Measurements from ENCODE around the gene EFNB3. TPM values are rescaled to one million over a fixed set of nuclear protein-coding genes. Genes with fewer than 3 reads are reported as not detected.

The EFNB3 gene
- total RNA-seq, 2 experiments from 2014 or later: not detected

- H3K4me3 Mint-ChIP-seq: no peak overlapping the region
- H3K27me3 ChIP-seq (ENCODE audit: control insufficient read depth in 1 of 2, insufficient read depth in 2 of 2, low read length in 2 of 2): peaks cover 6 to 12% of the 10 kb centered on the region in 2 experiments
- H3K4me3 ChIP-seq (ENCODE audit: low read length): no peak overlapping the region
- H3K36me3 Mint-ChIP-seq (ENCODE audit: low read depth): peaks cover 58% of the 10 kb centered on the region
- intact Hi-C loops (cut with DNase I, micrococcal nuclease): no loop called here
- no peak overlapping the region for H3K27ac ChIP-seq (ENCODE audit: low read depth in 1 of 2, low read length in 2 of 2)
- no peaks in the 10 kb centered on the region for H3K9me3 Mint-ChIP-seq
- peaks cover 24% of the 10 kb centered on the region for H3K36me3 ChIP-seq (ENCODE audit: insufficient read depth, low read length)
- TF ChIP-seq CTCF (IDR thresholded peaks at IDR 0.05): no peak
- no peaks in the 10 kb centered on the region for H3K4me1 ChIP-seq (ENCODE audit: insufficient read depth, low read length)
- DNase-seq: no peak
- peaks cover 0 to 1% of the 10 kb centered on the region in 2 experiments for H3K9me3 ChIP-seq (ENCODE audit: control insufficient read depth in 1 of 2, insufficient read depth in 1 of 2, low read length in 2 of 2)
- no peak overlapping the region for H3K27ac Mint-ChIP-seq
- H3K27me3 Mint-ChIP-seq: peaks cover 12% of the 10 kb centered on the region
- ATAC-seq (ENCODE audit: poor library complexity): no peak
- no peaks in the 10 kb centered on the region for H3K4me1 Mint-ChIP-seq (ENCODE audit: low read depth)
- POLR2A ChIA-PET: no interaction called here
- CTCF ChIA-PET: no interaction called here
Observed at GRCh38 chr17:7697828-7698588, 7.0 kb upstream of the EFNB3 start.

GRCh38 chr17:7700510-7700909 lies 4.5 kb upstream of the EFNB3 start:
- CTCF ChIA-PET: no interaction called here
- intact Hi-C loops (cut with DNase I, micrococcal nuclease): no loop called here
- H3K9me3 Mint-ChIP-seq: no peaks in the 10 kb centered on the region
- no peak for TF ChIP-seq CTCF (IDR thresholded peaks at IDR 0.05)
- H3K4me1 Mint-ChIP-seq (ENCODE audit: low read depth): peaks cover 8% of the 10 kb centered on the region
- no peak overlapping the region for H3K4me3 Mint-ChIP-seq
- peaks cover 32% of the 10 kb centered on the region for H3K27me3 Mint-ChIP-seq
- H3K4me1 ChIP-seq (ENCODE audit: insufficient read depth, low read length): peaks cover 16% of the 10 kb centered on the region
- peaks cover 0 to 17% of the 10 kb centered on the region in 2 experiments for H3K9me3 ChIP-seq (ENCODE audit: control insufficient read depth in 1 of 2, insufficient read depth in 1 of 2, low read length in 2 of 2)
- no peak overlapping the region for H3K27ac Mint-ChIP-seq
- ATAC-seq (ENCODE audit: poor library complexity) (no peak), DNase-seq (no peak)
- peaks cover 30 to 31% of the 10 kb centered on the region in 2 experiments for H3K27me3 ChIP-seq (ENCODE audit: control insufficient read depth in 1 of 2, insufficient read depth in 2 of 2, low read length in 2 of 2)
- H3K4me3 ChIP-seq (ENCODE audit: low read length): no peak overlapping the region
- POLR2A ChIA-PET: no interaction called here
- no peak overlapping the region for H3K27ac ChIP-seq (ENCODE audit: low read depth in 1 of 2, low read length in 2 of 2)
- H3K36me3 Mint-ChIP-seq (ENCODE audit: low read depth): peaks cover 49% of the 10 kb centered on the region
- peaks cover 22% of the 10 kb centered on the region for H3K36me3 ChIP-seq (ENCODE audit: insufficient read depth, low read length)

- ATAC-seq (ENCODE audit: poor library complexity): no peak
- ChIA-PET POLR2A (interaction anchor here (0.8 kb wide), 1 partner anchor 14 kb away, joined by 3 read pairs; the partner anchor contains the start of genes TP53 and WRAP53), CTCF (no interaction called here)
- H3K36me3 ChIP-seq (ENCODE audit: insufficient read depth, low read length): peaks cover 22% of the 10 kb centered on the region
- Mint-ChIP-seq H3K9me3 (no peaks in the 10 kb centered on the region), H3K27me3 (peaks cover 43% of the 10 kb centered on the region), H3K4me1 (ENCODE audit: low read depth) (peaks cover 14% of the 10 kb centered on the region), H3K4me3 (no peak overlapping the region), H3K36me3 (ENCODE audit: low read depth) (peaks cover 42% of the 10 kb centered on the region), H3K27ac (no peak overlapping the region)
- no peak overlapping the region for H3K4me3 ChIP-seq (ENCODE audit: low read length)
- TF ChIP-seq CTCF (IDR thresholded peaks at IDR 0.05): no peak
- DNase-seq: no peak
- H3K4me1 ChIP-seq (ENCODE audit: insufficient read depth, low read length): peaks cover 20% of the 10 kb centered on the region
- intact Hi-C loops (cut with DNase I, micrococcal nuclease): no loop called here
- H3K9me3 ChIP-seq (ENCODE audit: control insufficient read depth in 1 of 2, insufficient read depth in 1 of 2, low read length in 2 of 2): peaks cover 0 to 17% of the 10 kb centered on the region in 2 experiments
- no peak overlapping the region for H3K27ac ChIP-seq (ENCODE audit: low read depth in 1 of 2, low read length in 2 of 2)
- peaks cover 42% of the 10 kb centered on the region in 2 experiments for H3K27me3 ChIP-seq (ENCODE audit: control insufficient read depth in 1 of 2, insufficient read depth in 2 of 2, low read length in 2 of 2)
Observed at GRCh38 chr17:7701681-7702080, 3.3 kb upstream of the EFNB3 start.
